Breast epithelium (tissue), 3 donors: Measurements from ENCODE around the gene LEP.
"Not testable (repeated sequence)": the region's sequence is repeated elsewhere in the genome, so short reads cannot be mapped to it uniquely, and the experiment has no call there.

Source experiments
- POLR2A ChIP-seq: fragments of 450-650 bp; IDR thresholded peaks from one replicate; pipeline ENCODE4 v1.6.1; 2016; ENCODE audit warnings: antibody characterized with exemption, mild to moderate bottlenecking, moderate library complexity
- TF ChIP-seq, protein P1 (sequence below), 3 donors: fragments of 450-650 bp; IDR thresholded peaks; one replicate each; pipeline ENCODE4 v1.5.1; 2016 to 2017; ENCODE audit warnings: antibody characterized with exemption in 3 of 3, mild to moderate bottlenecking in 3 of 3, moderate library complexity in 3 of 3

GRCh38 chr7:128280451-128280850 lies 39.4 kb downstream of the LEP start:
- TF ChIP-seq POLR2A = not testable (repeated sequence)
- TF ChIP-seq, protein P1, sequence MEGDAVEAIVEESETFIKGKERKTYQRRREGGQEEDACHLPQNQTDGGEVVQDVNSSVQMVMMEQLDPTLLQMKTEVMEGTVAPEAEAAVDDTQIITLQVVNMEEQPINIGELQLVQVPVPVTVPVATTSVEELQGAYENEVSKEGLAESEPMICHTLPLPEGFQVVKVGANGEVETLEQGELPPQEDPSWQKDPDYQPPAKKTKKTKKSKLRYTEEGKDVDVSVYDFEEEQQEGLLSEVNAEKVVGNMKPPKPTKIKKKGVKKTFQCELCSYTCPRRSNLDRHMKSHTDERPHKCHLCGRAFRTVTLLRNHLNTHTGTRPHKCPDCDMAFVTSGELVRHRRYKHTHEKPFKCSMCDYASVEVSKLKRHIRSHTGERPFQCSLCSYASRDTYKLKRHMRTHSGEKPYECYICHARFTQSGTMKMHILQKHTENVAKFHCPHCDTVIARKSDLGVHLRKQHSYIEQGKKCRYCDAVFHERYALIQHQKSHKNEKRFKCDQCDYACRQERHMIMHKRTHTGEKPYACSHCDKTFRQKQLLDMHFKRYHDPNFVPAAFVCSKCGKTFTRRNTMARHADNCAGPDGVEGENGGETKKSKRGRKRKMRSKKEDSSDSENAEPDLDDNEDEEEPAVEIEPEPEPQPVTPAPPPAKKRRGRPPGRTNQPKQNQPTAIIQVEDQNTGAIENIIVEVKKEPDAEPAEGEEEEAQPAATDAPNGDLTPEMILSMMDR (IDR thresholded peaks at IDR 0.05) = not testable (repeated sequence)
